ENCODE measurements around the gene BRD4.

GRCh38 chr19:15305582-15306334, 26.6 kb downstream of the BRD4 start:
- TF ChIP-seq POLR2AphosphoS5 (IDR thresholded peaks at IDR 0.05; ENCODE audit: insufficient read depth in 1 of 2, low read depth in 1 of 2) (no peak), CTCF (IDR thresholded peaks at IDR 0.05) (no peak)

All from vagina (tissue), 2 donors.